HG02970 (cell line): Measurements from ENCODE around the gene HK1.

Source experiments
- ATAC-seq: cut with Tn5 transposase; IDR thresholded peaks from one replicate; pipeline ENCODE4 v1.9.1; 2021; ENCODE audit warnings: mild to moderate bottlenecking, moderate library complexity, moderate number of reproducible peaks; ENCODE audit not compliant: unreplicated experiment, low FRiP score

HK1 gene

DNA sequence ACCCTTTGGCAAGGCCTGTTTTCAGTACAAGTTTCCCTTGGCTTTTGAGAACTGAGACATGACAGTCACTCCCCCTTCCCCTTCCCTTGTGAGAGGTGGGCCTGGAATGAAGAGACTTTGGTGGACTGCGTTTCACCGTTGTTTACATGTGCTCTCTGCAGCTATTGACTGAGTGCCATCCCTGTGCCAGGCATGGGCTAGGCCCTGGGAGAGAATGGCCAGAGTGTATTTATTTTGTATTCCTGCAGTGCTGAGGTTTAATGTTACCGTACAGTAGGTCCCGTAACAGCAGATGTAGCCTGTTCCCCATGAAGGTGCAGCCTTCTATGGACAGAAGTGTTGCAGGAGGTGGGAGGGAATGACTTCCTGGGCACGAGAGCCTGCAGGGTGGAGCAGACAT is 88.4 kb downstream of the HK1 start:
- no peak for ATAC-seq

DNA sequence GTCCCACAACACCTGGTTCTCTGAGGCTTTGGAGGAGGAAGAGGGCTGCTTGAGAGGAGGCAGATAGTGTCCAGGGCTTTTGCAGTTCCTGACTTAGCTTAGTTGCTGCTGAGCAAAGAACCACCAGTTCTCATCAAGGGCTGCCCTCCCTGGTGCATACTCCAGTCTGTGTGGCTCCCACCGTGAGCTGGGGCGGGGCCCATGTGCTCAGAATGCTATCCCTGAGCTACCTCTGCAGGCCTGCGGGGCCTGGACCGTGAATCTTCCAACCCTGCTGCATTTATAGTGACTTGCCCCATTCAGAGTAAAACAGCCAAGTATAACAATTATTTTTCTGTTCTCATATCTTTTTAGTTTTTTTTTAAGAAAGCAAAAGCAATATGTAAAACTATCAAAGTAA is 89.2 kb downstream of the HK1 start:
- ATAC-seq = no peak

- no peak for ATAC-seq
Observed at GRCh38 chr10:69372126-69372980, 94.1 kb downstream of the HK1 start.

- ATAC-seq = no peak
Observed at GRCh38 chr10:69374242-69374641, 95.9 kb downstream of the HK1 start.

GRCh38 chr10:69374931-69375306 is 96.6 kb downstream of the HK1 start:
- no peak for ATAC-seq

DNA sequence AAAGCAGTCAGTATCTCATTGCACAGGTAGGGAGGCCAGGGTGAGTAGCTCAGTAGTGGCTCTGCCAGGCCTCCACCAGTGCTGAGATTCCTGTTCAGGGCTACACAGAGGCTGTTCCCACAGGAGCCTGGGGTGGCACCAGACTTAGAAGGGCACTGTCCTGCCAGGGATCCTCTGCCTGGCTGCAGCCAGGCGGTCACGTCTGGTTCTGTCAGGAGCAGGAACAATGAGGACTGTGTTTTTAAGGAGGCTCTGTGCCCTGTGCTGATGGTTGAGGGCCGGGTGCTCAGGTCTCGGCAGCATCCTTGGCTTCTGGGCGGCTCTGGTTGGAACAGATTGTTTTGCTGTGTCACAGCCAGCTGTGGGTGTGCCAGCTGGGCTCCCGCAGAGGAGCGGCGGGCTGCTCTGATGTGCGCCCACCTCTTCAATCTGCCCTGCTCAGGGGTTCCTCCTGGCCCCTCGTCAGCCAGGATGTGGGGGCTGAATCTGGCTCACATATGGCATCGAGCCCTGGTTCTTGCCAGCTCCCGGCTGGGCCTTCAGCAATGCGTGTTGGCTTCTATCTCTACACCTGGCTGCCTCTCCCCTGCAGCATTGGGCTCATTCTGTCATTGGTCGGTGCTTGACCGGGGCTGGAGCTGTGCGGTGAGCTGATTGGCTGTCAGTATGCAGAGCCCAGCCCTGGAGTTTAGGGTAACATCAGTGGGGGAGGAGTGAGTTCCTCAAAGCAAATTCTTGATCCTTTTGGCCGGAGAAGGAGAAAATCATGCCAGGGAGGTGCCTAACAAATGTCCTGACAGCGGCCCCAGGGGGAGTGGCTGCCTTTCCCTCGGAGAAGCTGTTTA is 97.2 kb downstream of the HK1 start:
- ATAC-seq = no peak

DNA sequence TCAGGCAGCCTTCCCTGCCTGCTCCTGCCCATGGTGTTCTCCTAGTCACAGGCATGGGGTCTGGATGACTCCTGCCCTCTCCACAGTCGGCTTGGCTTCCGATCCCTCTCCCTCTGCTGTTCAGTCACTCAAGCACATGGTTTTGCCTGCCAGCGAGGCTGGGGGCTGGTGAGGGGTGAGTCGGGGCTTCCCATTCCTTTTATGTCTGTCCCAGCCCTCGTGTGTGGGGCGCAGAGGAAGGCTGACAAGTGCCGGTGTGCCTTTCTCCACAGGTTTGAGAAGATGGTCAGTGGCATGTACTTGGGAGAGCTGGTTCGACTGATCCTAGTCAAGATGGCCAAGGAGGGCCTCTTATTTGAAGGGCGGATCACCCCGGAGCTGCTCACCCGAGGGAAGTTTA is 98.4 kb downstream of the HK1 start:
- ATAC-seq = no peak

DNA sequence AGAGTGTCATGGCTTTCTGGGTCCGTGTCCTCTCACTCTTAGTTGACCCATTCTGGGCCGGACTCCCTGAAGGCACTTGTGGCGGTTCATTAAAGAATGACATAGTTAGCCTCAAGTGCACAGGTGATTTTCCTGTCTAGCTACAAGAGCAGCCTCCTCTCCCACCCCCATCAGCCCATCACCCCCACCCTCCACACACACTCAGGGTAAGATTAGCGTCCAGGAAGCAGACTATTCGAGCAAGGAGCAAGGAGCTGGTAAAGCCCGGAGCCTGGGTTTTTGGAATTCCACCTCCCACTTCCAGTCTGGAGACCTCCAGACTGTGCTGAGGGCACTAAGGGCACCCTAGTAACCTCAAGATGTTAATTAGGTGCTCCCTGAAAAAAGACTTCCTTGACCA is 98.9 kb downstream of the HK1 start:
- ATAC-seq = no peak

GRCh38 chr10:69377933-69378332 is 99.6 kb downstream of the HK1 start:
- no peak for ATAC-seq

DNA sequence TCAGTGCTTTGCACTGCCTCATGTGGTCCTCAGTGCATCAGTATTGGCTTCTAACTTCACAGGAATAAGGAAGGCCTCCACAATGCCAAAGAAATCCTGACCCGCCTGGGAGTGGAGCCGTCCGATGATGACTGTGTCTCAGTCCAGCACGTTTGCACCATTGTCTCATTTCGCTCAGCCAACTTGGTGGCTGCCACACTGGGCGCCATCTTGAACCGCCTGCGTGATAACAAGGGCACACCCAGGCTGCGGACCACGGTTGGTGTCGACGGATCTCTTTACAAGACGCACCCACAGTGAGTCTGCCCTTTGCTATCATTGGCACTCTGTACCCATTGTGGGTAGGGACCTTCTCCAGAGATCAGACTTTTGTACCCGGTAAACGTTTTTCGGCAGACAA is 101.5 kb downstream of the HK1 start:
- no peak for ATAC-seq

DNA sequence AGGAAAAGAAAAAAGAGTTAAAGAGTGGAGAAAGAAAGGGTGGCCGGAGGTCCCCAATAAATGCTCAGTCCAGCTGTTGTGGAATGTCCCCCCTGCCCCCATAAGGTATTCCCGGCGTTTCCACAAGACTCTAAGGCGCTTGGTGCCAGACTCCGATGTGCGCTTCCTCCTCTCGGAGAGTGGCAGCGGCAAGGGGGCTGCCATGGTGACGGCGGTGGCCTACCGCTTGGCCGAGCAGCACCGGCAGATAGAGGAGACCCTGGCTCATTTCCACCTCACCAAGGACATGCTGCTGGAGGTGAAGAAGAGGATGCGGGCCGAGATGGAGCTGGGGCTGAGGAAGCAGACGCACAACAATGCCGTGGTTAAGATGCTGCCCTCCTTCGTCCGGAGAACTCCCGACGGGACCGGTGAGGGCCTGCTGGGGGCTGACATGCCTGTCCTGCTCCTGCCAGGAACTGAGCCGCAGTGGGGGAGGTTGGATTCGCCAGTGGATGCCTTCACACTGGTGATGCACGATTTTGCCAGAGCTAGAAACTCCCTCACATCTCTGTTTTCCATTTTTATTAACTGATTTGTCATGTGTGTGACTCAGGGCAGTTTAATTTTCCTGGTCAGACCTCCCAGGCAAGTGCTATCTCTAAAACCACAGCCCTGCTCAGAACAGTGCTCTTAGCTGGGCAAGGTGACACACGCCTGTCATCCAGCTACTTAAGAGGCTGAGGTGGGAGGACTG is 104.3 kb downstream of the HK1 start:
- no peak for ATAC-seq

DNA sequence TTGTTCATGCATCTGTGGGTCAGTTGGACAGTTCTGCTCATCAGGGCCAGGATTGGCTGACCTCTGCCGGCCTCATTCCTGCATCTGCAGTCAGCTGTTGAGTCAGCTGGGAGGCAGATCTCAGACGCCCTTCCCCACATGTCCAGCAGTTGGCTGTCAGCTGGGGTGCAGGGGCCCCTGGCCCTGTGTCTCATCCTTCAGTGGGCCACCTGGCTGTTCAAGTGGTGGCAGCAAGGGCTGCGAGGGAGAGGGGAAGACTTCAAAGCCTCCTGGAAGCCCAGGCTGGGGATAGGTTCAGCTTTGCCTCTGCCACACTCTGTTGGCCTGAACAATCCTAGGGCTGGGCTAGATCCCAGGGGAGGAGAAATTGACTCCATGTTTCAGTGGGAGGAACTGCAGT is 105.3 kb downstream of the HK1 start:
- ATAC-seq = no peak

DNA sequence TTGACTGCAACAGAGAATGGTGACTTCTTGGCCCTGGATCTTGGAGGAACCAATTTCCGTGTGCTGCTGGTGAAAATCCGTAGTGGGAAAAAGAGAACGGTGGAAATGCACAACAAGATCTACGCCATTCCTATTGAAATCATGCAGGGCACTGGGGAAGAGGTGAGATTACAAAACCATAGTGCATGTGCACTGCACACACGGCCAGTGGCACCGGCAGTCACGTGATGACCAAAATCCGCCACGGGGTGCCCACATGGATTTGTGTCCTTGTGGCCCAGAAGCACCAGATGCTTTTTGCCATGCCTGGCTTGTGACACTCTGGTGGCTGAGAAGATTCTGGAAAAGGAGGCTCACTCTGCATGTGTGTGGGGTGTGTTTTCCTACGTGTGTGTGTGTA is 106.0 kb downstream of the HK1 start:
- no peak for ATAC-seq

DNA sequence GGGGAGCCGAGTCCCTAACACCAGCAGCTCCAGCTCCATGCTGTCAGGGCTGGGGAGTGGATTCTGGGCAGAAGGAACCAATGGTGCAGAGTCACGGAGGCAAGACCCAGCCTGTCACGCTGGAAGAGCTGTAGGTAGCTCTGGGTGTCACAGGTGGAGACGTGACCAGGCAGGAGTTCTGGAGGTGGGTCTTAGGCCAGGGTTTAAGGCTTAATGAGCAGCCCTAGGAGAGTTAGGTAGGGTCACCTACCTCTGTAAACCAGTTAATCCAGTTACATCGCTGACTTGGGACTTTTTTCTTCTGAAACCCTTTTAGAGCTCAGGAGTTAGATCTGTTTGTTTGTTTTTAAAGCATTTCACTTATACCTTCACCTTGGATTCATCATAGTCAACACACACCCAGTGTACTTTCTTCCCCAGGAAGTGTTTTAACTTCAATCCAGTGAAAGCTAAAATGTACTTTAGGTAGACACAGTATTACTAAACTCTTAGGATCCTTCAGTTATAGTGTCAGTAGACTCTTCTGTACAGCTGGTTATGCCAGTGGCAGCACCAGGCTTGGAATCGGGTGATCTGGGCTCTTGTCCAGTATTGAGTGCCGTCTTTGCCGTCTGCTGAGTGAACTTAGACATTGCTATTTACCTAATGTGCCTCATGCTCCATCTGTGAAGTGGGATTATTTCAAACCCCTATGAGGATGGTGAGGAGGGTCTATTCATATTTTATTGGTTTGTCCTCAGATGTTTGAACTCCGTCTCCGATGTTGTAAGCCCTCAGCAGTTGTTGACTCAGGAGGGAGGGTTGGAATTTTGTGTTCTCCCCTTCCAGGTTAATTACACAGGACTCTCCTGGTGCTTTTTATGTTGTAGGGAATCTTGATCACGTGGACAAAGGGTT is 107.4 kb downstream of the HK1 start:
- ATAC-seq = no peak

- no peak for ATAC-seq
Observed at GRCh38 chr10:69387500-69387899, 109.2 kb downstream of the HK1 start.

DNA sequence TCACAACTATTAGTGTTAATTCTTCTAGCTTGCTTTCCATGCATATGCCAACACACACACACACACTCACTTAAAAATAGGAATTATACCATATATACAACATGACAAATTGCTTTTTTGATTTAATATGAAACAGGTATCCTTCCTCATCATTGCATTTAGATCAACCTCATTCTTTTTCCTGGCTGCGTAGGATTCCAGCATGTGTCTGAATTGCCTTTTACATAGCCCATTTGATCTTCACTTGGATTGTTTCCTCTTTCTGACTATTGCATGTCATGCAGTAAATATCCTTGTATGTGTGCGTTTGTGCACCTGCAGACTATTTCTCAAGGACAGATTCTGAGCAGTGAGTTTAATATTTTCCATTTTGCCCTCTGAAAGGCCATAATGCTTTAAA is 110.2 kb downstream of the HK1 start:
- ATAC-seq = no peak

DNA sequence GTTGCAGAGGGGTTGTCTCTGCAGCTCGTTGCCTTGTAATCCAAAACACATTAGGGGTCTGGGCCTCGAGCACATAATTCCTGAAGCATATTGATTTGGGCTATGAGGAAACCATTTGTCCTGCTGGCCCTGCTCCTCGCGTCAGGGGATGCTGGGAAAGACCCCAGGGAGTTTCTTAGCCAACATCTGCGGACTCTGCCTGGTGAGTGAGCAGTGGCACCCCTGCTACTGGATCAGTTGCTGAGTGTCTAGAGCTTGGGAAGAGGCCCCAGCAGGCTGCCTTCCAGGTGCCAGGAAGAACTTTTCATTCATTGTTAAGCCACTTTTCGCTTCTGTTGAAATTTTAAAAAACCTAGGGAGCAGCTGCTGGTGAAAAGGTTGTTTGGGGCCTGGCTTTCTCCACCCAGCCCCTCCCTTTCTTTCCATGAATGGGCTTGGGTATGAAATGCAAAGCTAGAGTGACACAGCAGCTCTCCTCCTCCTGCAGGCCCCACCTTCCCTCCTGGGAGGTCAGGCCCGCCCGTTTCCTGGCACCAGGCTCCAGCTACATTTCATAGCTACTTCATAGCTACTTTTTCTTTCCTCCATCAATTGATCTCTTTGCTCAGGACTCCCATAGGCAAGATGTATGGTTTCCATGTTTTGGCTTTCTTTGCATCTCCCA is 111.7 kb downstream of the HK1 start:
- ATAC-seq = no peak

GRCh38 chr10:69391158-69391557 is 112.9 kb downstream of the HK1 start:
- ATAC-seq = no peak

DNA sequence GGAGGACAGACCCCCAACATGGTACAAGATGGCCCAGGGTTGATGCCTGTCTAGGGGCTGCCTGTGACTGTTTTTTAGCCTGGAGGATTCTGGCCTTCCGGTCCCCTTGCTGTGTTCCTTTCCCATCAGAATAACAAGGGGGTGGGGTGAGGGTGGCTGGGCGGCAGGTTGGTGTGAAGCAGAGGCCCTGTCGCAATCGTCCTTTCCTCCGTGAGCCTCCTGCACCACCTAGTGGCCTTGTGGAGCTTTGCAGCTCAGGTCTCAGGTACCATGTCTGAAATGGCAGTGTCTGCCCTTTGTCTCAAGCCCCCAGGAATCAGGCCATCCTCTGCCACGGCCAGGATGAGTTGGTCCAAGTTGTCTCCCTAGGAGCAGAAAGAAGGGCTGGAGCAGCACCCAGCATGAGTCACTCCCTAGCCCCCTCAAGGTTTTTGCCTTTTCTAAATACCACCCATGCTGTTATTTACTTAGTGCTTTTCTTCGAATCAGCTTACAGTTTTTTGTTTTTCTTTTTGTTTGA is 114.2 kb downstream of the HK1 start:
- no peak for ATAC-seq
